Liver (tissue), 3 donors: ENCODE data around the gene ZER1.

Experiments
- EGR1 ChIP-seq, 2 donors: IDR thresholded peaks; 2 replicates each; pipeline ENCODE4 v1.6.1; 2016 to 2018; ENCODE audit warnings: antibody characterized with exemption in 2 of 2, low read depth in 2 of 2
- FOXA1 ChIP-seq: IDR thresholded peaks from 2 replicates; pipeline ENCODE4 v1.6.1; 2016; ENCODE audit warnings: antibody characterized with exemption
- SP1 ChIP-seq: IDR thresholded peaks from 2 replicates; pipeline ENCODE4 v1.6.1; 2018; ENCODE audit warnings: antibody characterized with exemption, mild to moderate bottlenecking
- TAF1 ChIP-seq: conservative IDR thresholded peaks from 2 replicates; pipeline ENCODE4 v1.6.1; 2016; ENCODE audit warnings: antibody characterized with exemption, mild to moderate bottlenecking
- YY1 ChIP-seq: IDR thresholded peaks from 2 replicates; pipeline ENCODE4 v1.6.1; 2016; ENCODE audit warnings: antibody characterized with exemption, mild to moderate bottlenecking
- TF ChIP-seq, protein P1 (sequence below): fragments of 150-350 bp; IDR thresholded peaks from 2 replicates; pipeline ENCODE4 v1.5.1; 2017; ENCODE audit warnings: improper control_type of control experiment, low read depth, low read length; ENCODE audit not compliant: missing input control
- TF ChIP-seq, protein P2 (sequence below): IDR thresholded peaks from 2 replicates; pipeline ENCODE4 v1.6.1; 2016; ENCODE audit warnings: antibody characterized with exemption
- TF ChIP-seq, protein P3 (sequence below): IDR thresholded peaks from 2 replicates; pipeline ENCODE4 v1.6.1; 2016; ENCODE audit warnings: antibody characterized with exemption, mild to moderate bottlenecking
- donor health status: healthy.
- donor health status: healthy.

DNA sequence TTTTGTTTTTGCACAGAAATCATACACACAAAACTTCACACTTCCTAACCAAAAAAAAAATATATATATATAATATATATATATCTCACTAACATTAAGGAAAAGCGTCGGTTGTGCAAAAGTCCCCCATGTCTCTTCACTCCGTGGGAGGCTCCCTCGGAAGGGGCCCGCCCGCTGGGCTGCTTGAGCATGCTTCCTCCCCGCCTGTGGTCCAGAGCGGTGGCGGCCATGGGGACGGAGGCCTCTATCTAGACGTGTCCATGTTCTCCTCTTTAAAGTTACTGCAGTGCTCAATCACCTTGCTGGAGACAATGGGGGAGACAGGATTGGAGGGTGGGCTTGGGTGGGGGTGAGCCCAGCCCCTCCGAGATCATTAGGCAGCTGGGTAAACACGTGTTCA lies 40.6 kb downstream of the ZER1 start:
- TF ChIP-seq, protein P1, sequence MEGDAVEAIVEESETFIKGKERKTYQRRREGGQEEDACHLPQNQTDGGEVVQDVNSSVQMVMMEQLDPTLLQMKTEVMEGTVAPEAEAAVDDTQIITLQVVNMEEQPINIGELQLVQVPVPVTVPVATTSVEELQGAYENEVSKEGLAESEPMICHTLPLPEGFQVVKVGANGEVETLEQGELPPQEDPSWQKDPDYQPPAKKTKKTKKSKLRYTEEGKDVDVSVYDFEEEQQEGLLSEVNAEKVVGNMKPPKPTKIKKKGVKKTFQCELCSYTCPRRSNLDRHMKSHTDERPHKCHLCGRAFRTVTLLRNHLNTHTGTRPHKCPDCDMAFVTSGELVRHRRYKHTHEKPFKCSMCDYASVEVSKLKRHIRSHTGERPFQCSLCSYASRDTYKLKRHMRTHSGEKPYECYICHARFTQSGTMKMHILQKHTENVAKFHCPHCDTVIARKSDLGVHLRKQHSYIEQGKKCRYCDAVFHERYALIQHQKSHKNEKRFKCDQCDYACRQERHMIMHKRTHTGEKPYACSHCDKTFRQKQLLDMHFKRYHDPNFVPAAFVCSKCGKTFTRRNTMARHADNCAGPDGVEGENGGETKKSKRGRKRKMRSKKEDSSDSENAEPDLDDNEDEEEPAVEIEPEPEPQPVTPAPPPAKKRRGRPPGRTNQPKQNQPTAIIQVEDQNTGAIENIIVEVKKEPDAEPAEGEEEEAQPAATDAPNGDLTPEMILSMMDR, result no peak
- TF ChIP-seq YY1 (no peak), TAF1 (no peak), FOXA1 (no peak), SP1 (no peak), EGR1 (IDR thresholded peaks at IDR 0.05; ENCODE audit: low read depth in 2 of 2) (no peak)
- TF ChIP-seq, protein P2, sequence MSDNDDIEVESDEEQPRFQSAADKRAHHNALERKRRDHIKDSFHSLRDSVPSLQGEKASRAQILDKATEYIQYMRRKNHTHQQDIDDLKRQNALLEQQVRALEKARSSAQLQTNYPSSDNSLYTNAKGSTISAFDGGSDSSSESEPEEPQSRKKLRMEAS, result no peak
- TF ChIP-seq, protein P3, sequence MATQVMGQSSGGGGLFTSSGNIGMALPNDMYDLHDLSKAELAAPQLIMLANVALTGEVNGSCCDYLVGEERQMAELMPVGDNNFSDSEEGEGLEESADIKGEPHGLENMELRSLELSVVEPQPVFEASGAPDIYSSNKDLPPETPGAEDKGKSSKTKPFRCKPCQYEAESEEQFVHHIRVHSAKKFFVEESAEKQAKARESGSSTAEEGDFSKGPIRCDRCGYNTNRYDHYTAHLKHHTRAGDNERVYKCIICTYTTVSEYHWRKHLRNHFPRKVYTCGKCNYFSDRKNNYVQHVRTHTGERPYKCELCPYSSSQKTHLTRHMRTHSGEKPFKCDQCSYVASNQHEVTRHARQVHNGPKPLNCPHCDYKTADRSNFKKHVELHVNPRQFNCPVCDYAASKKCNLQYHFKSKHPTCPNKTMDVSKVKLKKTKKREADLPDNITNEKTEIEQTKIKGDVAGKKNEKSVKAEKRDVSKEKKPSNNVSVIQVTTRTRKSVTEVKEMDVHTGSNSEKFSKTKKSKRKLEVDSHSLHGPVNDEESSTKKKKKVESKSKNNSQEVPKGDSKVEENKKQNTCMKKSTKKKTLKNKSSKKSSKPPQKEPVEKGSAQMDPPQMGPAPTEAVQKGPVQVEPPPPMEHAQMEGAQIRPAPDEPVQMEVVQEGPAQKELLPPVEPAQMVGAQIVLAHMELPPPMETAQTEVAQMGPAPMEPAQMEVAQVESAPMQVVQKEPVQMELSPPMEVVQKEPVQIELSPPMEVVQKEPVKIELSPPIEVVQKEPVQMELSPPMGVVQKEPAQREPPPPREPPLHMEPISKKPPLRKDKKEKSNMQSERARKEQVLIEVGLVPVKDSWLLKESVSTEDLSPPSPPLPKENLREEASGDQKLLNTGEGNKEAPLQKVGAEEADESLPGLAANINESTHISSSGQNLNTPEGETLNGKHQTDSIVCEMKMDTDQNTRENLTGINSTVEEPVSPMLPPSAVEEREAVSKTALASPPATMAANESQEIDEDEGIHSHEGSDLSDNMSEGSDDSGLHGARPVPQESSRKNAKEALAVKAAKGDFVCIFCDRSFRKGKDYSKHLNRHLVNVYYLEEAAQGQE, result no peak
